ENCODE results near the gene ZG16. TPM values are rescaled to one million over a fixed set of nuclear protein-coding genes. Genes with fewer than 3 reads are reported as not detected.

ZG16 gene
- total RNA-seq, 1 experiment from 2014 or later = 0.07 TPM

GRCh38 chr16:29811896-29812665 lies 34.0 kb downstream of the ZG16 start, which contains the start of gene PRRT2:
TSS of gene PRRT2 (plus strand) at chr16:29812193. CDS start at chr16:29813055, 862 bp downstream.
- Histone ChIP-seq H2AFZ (ENCODE audit: low read depth, low read length, poor library complexity, severe bottlenecking) (no peak within 1 kb of the TSS), H3K4me3 (replicated peaks in 1 of 2; ENCODE audit: low read depth in 1 of 2, low read length in 2 of 2) (peak within 1 kb of the TSS; percentile 36 to 66), H3K27me3 (ENCODE audit: insufficient read depth, low read length) (no peaks in the 10 kb centered on the region), H3K4me1 (ENCODE audit: control insufficient read depth in 1 of 2, insufficient read depth in 2 of 2, low read length in 2 of 2) (peaks cover 33 to 75% of the 10 kb centered on the region in 2 experiments), H3K9ac (ENCODE audit: low read length) (peak within 1 kb of the TSS; percentile 95), H3K79me2 (ENCODE audit: insufficient read depth, low read length) (peaks cover 39% of the 10 kb centered on the region), H3K36me3 (ENCODE audit: control insufficient read depth in 1 of 2, insufficient read depth in 2 of 2, low read length in 2 of 2) (peaks cover 6 to 17% of the 10 kb centered on the region in 2 experiments; a peak in 3 of 4 replicates), H3K4me2 (ENCODE audit: low read length) (peak within 1 kb of the TSS; percentile 99), H3K9me2 (ENCODE audit: insufficient read depth) (no peaks in the 10 kb centered on the region), H4K20me1 (ENCODE audit: insufficient read depth) (no peaks in the 10 kb centered on the region), H3K9me3 (ENCODE audit: control insufficient read depth in 1 of 2, insufficient read depth in 1 of 2, low read depth in 1 of 2, low read length in 2 of 2) (no peaks in the 10 kb centered on the region), H3K27ac (ENCODE audit: low read depth, low read length) (peak within 1 kb of the TSS; percentile 90)
- intact Hi-C loops (cut with micrococcal nuclease) = no loop called here
- no TSS peak for BruUV-seq (replicated peaks)
- RAD21 ChIA-PET (ENCODE audit: low non-redundant PET in 1 of 2, low total read pairs in 2 of 2, uncharacterized antibody in 2 of 2, unreplicated experiment in 2 of 2) = no interaction called here
- CTCF ChIA-PET = interaction anchor here (1.4 kb wide), 1 partner anchor 36 kb away, joined by 3 read pairs; no protein-coding TSS in a partner anchor
- POLR2A ChIA-PET = interaction anchor here (0.8 to 1.4 kb wide), 3 partner anchors 16 to 209 kb away, joined by 3 read pairs; partner anchors contain the start of gene KIF22
- peak; percentile 2; the same call in 1 of the 2 replicates for ATAC-seq
- no peak for DNase-seq (ENCODE audit: low read depth, low spot score)
- TF ChIP-seq EGR1 (IDR thresholded peaks at IDR 0.05; ENCODE audit: low read depth) (no peak), POLR2A (IDR thresholded peaks at IDR 0.05; ENCODE audit: borderline replicate concordance, extremely low read depth, insufficient read depth, insufficient read length) (no peak), POLR2AphosphoS5 (IDR thresholded peaks at IDR 0.05; ENCODE audit: low read depth, low read length) (no peak), CEBPB (IDR thresholded peaks at IDR 0.05; ENCODE audit: low read depth) (no peak), CBX3 (IDR thresholded peaks at IDR 0.05; ENCODE audit: low read depth) (no peak), EZH2phosphoT487 (IDR thresholded peaks at IDR 0.05; ENCODE audit: borderline replicate concordance) (no peak), TCF7L2 (IDR thresholded peaks at IDR 0.05; ENCODE audit: borderline replicate concordance, extremely low read depth, insufficient read depth, insufficient read length) (no peak)
